OCI-LY1 (cell line): ENCODE measurements around the gene RBM20.

Experiments used
- CTCF ChIP-seq: fragments of 200-600 bp; sonication (generic), shearing (Covaris generic); IDR thresholded peaks from 2 replicates; pipeline ENCODE4 v1.5.1; 2017; ENCODE audit warnings: mild to moderate bottlenecking, antibody characterized with exemption, low read length, moderate library complexity, mixed read lengths
- EZH2 ChIP-seq: fragments of 200-600 bp; sonication (generic), shearing (Covaris generic); IDR thresholded peaks from 2 replicates; pipeline ENCODE4 v1.8.0; 2017; ENCODE audit warnings: borderline replicate concordance, mixed run types, mild to moderate bottlenecking, antibody characterized with exemption, low read length, moderate library complexity, mixed read lengths

DNA sequence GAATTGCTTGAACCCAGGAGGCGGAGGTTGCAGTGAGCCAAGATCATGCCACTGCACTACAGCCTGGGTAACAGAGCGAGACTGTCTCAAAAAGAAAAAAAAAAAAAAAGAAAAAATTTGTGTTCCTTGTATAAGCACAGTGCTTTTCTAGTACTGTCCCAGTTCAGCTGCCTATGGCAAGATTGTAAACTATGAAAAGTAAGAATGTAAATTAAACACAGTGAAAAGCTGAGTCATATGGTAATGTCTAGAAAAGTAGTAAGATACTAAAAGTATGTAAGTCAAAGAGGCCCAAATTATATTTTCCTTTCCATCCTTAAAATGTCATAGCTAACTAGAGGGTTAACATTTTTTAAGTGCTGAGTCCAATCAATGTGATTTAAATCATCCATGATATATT is 42.8 kb downstream of the RBM20 start:
- no peak for TF ChIP-seq CTCF
- TF ChIP-seq EZH2: no peak
